Measurements from ENCODE around the gene CD151. TPM values are rescaled to one million over a fixed set of nuclear protein-coding genes. Genes with fewer than 3 reads are reported as not detected.

Gene CD151
- total and polyA plus RNA-seq, 8 donors, result 122 to 815 (median 162) TPM

DNA sequence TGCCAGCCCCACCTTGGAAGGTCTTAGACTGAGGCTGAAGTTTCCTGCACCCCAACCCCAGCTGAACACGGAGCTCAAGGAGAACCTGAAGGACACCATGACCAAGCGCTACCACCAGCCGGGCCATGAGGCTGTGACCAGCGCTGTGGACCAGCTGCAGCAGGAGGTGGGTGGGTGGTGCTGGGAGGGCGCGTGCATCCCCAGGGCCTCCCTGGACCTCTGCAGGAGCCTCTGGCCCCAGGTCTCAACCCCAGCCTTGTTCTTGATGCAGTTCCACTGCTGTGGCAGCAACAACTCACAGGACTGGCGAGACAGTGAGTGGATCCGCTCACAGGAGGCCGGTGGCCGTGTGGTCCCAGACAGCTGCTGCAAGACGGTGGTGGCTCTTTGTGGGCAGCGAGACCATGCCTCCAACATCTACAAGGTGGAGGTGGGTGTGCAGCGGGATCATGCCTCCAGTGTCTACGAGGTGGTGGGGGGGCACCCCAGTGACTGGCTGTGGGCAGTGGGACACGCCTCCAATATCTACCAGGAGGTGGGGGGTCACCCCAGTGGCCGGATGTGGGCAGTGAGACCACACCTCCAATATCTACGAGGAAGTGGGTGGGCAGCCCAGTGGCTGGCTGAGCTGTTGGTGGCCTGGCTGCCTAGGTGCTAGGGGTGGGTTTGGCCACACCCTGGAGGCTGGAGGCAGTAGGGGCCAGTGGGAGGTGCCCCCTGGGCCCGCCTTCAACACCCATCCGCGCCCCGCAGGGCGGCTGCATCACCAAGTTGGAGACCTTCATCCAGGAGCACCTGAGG, 4.6 kb downstream of the CD151 start:
- intact Hi-C loops (cut with DNase I), result no loop called here
- Histone ChIP-seq H3K27me3 (no peaks in the 10 kb centered on the region), H3K36me3 (peaks cover 0 to 54% of the 10 kb centered on the region in 2 donors), H3K27ac (peak overlapping the region in 1 of 2 donors; percentile 13), H3K9me3 (no peaks in the 10 kb centered on the region), H3K4me1 (peaks cover 21 to 76% of the 10 kb centered on the region in 2 donors), H3K4me3 (no peak overlapping the region)
- TF ChIP-seq, protein P1, sequence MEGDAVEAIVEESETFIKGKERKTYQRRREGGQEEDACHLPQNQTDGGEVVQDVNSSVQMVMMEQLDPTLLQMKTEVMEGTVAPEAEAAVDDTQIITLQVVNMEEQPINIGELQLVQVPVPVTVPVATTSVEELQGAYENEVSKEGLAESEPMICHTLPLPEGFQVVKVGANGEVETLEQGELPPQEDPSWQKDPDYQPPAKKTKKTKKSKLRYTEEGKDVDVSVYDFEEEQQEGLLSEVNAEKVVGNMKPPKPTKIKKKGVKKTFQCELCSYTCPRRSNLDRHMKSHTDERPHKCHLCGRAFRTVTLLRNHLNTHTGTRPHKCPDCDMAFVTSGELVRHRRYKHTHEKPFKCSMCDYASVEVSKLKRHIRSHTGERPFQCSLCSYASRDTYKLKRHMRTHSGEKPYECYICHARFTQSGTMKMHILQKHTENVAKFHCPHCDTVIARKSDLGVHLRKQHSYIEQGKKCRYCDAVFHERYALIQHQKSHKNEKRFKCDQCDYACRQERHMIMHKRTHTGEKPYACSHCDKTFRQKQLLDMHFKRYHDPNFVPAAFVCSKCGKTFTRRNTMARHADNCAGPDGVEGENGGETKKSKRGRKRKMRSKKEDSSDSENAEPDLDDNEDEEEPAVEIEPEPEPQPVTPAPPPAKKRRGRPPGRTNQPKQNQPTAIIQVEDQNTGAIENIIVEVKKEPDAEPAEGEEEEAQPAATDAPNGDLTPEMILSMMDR (IDR thresholded peaks at IDR 0.05), result no peak
- ATAC-seq, result no peak
- no peak for DNase-seq

DNA sequence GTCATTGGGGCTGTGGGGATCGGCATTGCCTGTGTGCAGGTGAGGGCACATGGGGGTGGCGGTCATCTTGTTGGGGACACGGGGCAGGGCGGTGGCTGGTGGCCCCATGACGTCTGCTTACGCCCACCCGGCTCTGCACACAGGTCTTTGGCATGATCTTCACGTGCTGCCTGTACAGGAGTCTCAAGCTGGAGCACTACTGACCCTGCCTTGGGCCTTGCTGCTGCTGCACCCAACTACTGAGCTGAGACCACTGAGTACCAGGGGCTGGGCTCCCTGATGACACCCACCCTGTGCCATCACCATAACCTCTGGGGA, 5.2 kb downstream of the CD151 start:
- Histone ChIP-seq H3K36me3 (peaks cover 0 to 54% of the 10 kb centered on the region in 2 donors), H3K4me1 (peaks cover 21 to 75% of the 10 kb centered on the region in 2 donors), H3K27me3 (peaks cover 0 to 2% of the 10 kb centered on the region in 2 donors), H3K27ac (no peak overlapping the region), H3K9me3 (no peaks in the 10 kb centered on the region), H3K4me3 (no peak overlapping the region)
- intact Hi-C loops (cut with DNase I), result no loop called here
- ATAC-seq (no peak), DNase-seq (no peak)
- TF ChIP-seq, protein P1 (IDR thresholded peaks at IDR 0.05), result no peak

DNA sequence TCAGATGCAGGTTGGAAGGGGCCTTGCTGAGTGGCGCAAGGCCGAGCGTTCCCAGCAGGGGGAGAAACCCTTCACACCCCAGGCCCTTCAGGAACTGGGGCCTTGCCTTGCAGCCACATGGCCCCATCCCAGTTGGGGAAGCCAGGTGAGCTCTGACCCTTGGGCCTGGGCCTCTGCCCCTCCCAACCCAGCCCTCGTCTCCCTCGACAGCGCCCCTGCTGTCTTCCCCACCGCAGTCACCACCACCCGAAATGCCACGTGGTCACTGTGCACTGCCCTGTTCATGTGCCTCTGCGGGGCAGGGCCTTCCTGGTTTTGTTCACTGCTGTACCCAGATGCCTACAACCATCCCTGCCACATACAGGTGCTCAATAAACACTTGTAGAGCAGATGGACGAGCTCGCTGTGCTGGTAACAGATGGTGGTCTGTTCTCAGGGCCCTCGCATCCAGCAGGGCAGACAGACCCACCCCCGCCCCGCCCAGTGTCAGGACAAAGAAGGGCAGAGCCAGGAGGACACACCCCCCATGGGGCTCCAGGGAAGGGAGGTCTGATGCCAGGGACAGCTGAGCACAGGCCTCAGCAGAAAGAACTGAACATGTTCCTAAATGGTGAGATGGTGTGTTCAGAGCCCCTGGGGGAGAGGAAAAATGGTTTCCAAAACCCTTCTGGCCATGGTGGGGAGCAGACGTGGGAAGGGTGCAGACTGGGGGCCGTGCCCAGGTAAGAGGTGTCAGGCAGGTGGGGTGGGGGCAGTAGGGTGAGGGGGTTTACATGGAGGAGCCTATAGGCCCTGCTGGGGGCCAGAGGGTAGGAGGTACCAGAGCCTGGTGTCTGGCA, 5.9 kb downstream of the CD151 start:
- TF ChIP-seq, protein P1 (IDR thresholded peaks at IDR 0.05), result no peak
- Histone ChIP-seq H3K4me1 (peaks cover 27 to 79% of the 10 kb centered on the region in 2 donors), H3K36me3 (peaks cover 0 to 54% of the 10 kb centered on the region in 2 donors), H3K4me3 (no peak overlapping the region), H3K27me3 (peaks cover 0 to 9% of the 10 kb centered on the region in 2 donors), H3K9me3 (no peaks in the 10 kb centered on the region), H3K27ac (no peak overlapping the region)
- ATAC-seq (no peak), DNase-seq (no peak)
- intact Hi-C loops (cut with DNase I), result no loop called here

DNA sequence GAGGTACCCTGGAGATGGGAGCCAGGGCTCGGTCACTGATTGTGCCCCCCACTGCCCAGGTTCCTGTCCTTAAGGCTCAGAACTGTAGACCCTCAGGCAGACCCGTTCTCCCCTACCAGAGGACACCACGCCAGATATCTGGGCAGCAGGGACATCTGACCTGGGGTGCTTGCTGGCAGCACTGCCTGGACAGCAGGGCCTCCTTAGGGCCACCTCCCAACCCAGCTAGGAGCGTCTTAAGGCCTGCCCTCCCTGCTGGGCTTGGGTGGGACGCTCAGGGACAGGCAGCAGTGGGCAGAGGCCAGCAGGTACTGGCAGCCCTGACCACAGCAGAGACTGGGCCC, 6.5 kb downstream of the CD151 start:
- H3K36me3 ChIP-seq, result peaks cover 0 to 54% of the 10 kb centered on the region in 2 donors
- peaks cover 25 to 79% of the 10 kb centered on the region in 2 donors for H3K4me1 ChIP-seq
- TF ChIP-seq, protein P1 (IDR thresholded peaks at IDR 0.05), result no peak
- intact Hi-C loops (cut with DNase I), result no loop called here
- H3K4me3 ChIP-seq, result no peak overlapping the region
- DNase-seq (no peak), ATAC-seq (no peak)
- peak overlapping the region in 1 of 2 donors; percentile 18 for H3K27ac ChIP-seq
- H3K27me3 ChIP-seq, result peaks cover 0 to 11% of the 10 kb centered on the region in 2 donors
- H3K9me3 ChIP-seq, result no peaks in the 10 kb centered on the region

Measured in left lung (tissue), 10 donors.